Mucosa of descending colon (tissue), 3 donors: ENCODE data around the gene KPNA5. TPM values are rescaled to one million over a fixed set of nuclear protein-coding genes. Genes with fewer than 3 reads are reported as not detected.

Source experiments
- ATAC-seq: fragments of 200-7000 bp; cut with Tn5 transposase; one replicate; pipeline ENCODE4 v1.9.1; 2020; ENCODE audit warnings: mild to moderate bottlenecking, moderate library complexity
- DNase-seq, 3 donors: peaks; one replicate each; pipeline ENCODE4 v3.0.0-alpha.2; 2020
- H3K36me3 ChIP-seq: fragments of 200-600 bp; one replicate; pipeline ENCODE4 v1.8.0; 2021; ENCODE audit warnings: low read depth, mild to moderate bottlenecking
- H3K4me1 ChIP-seq: fragments of 200-600 bp; one replicate; pipeline ENCODE4 v1.8.0; 2021; ENCODE audit warnings: low read depth, mild to moderate bottlenecking
- H3K4me3 ChIP-seq: fragments of 200-600 bp; one replicate; pipeline ENCODE4 v1.8.0; 2021; ENCODE audit warnings: mild to moderate bottlenecking
- H3K9me3 ChIP-seq: fragments of 200-600 bp; one replicate; pipeline ENCODE4 v1.8.0; 2021; ENCODE audit warnings: mild to moderate bottlenecking
- intact Hi-C, 2 donors: fragments of 100-400 bp; cut with DNase I in 1 of 2; cut with micrococcal nuclease in 1 of 2; formaldehyde crosslinking; loops; one replicate each; pipeline versions ENCODE4 v1.11.0 to v1.11.1; 2022; cut with DNase I, micrococcal nuclease
- total RNA-seq, 3 donors: library from RNA; stranded (reverse); fragmentation: NEBNext Ultra II Directional in 2 of 3; extraction: Animal tissue kit (Norgen Biotek cat#: 25700) in 2 of 3; gene quantifications; one replicate each; pipeline versions ENCODE4 v1.2.1 to v1.2.4, GENCODE V29; 2021 to 2023
- TF ChIP-seq, protein P1 (sequence below): fragments of 200-600 bp; IDR thresholded peaks from one replicate; pipeline ENCODE4 v1.8.0; 2022; ENCODE audit warnings: antibody characterized with exemption, mild to moderate bottlenecking
- donor health status: DM: no; HTN: no; CAD: no; lungs with moderate emphysema.
- donor health status: DM: no; HTN: no; CAD: no.
- donor health status: DM: no; HTN: yes; CAD: no.

Gene KPNA5
- total RNA-seq, 3 donors from 2014 or later = 5.5 to 19.5 (median 6.7) TPM

DNA sequence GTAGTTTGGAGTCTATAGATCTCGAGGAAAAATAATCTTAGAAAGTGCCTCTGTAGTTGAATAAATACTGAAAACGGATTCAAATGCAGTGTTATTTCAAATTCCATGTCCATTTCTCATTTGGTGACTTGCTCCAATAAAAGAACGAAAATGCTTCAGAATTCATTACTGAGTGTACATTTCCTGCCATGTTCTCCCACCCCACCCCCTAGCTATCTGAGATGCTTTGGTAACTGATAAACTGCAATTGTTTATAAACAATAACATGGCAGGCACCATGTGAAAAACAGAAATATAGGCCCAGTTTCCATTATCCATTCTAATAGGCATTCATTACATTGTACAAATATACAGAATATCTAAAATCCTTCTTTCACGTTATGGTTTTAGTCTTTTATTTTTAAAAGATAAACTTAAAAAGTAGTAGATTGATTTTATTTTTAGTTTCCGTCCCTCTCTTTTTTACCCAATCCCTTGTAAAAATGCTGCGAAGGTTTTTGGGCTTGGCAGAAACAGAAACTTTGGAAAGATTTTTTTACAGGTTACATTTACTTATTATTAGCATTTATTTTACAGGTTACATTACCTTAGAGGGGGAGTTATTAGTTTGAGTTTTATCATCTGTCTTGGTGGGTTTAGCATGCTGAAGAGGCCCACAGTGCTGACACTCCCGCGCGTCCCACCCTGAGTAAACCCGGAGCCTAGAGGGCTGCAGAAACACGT, 83.1 kb downstream of the KPNA5 start:
- intact Hi-C loops = no loop called here
- DNase-seq (no peak), ATAC-seq (no peak)
- Histone ChIP-seq H3K9me3 (no peaks in the 10 kb centered on the region), H3K4me3 (no peak overlapping the region), H3K36me3 (no peaks in the 10 kb centered on the region), H3K4me1 (peaks cover 2% of the 10 kb centered on the region)
- TF ChIP-seq, protein P1, sequence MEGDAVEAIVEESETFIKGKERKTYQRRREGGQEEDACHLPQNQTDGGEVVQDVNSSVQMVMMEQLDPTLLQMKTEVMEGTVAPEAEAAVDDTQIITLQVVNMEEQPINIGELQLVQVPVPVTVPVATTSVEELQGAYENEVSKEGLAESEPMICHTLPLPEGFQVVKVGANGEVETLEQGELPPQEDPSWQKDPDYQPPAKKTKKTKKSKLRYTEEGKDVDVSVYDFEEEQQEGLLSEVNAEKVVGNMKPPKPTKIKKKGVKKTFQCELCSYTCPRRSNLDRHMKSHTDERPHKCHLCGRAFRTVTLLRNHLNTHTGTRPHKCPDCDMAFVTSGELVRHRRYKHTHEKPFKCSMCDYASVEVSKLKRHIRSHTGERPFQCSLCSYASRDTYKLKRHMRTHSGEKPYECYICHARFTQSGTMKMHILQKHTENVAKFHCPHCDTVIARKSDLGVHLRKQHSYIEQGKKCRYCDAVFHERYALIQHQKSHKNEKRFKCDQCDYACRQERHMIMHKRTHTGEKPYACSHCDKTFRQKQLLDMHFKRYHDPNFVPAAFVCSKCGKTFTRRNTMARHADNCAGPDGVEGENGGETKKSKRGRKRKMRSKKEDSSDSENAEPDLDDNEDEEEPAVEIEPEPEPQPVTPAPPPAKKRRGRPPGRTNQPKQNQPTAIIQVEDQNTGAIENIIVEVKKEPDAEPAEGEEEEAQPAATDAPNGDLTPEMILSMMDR = no peak

GRCh38 chr6:116764629-116764960, 83.6 kb downstream of the KPNA5 start:
- Histone ChIP-seq H3K36me3 (no peaks in the 10 kb centered on the region), H3K4me1 (peaks cover 2% of the 10 kb centered on the region), H3K4me3 (no peak overlapping the region), H3K9me3 (no peaks in the 10 kb centered on the region)
- intact Hi-C loops = no loop called here
- ATAC-seq = peak; percentile 10
- no peak for DNase-seq
- TF ChIP-seq, protein P1 = no peak

GRCh38 chr6:116764961-116765841, 84.2 kb downstream of the KPNA5 start, which contains the start of gene FAM162B:
Gene FAM162B (minus strand): TSS chr6:116765719. CDS start chr6:116765576, 143 bp downstream.
- no peak within 1 kb of the TSS for H3K4me3 ChIP-seq
- H3K9me3 ChIP-seq = no peaks in the 10 kb centered on the region
- peak; percentile 59 for ATAC-seq
- no peaks in the 10 kb centered on the region for H3K36me3 ChIP-seq
- H3K4me1 ChIP-seq = peaks cover 2% of the 10 kb centered on the region
- TF ChIP-seq, protein P1 = no peak
- intact Hi-C loops = no loop called here
- DNase-seq = peak in 2 of 3 donors; percentile 5 to 27

- H3K4me3 ChIP-seq = no peak overlapping the region
- ATAC-seq = no peak
- no peak for DNase-seq
- no peaks in the 10 kb centered on the region for H3K9me3 ChIP-seq
- intact Hi-C loops = no loop called here
- TF ChIP-seq, protein P1 = no peak
- no peaks in the 10 kb centered on the region for H3K36me3 ChIP-seq
- H3K4me1 ChIP-seq = peaks cover 2% of the 10 kb centered on the region
Measured at GRCh38 chr6:116766506-116767176, 85.6 kb downstream of the KPNA5 start.

- no peaks in the 10 kb centered on the region for H3K36me3 ChIP-seq
- intact Hi-C loops = no loop called here
- peaks cover 2% of the 10 kb centered on the region for H3K4me1 ChIP-seq
- DNase-seq = no peak
- TF ChIP-seq, protein P1 = no peak
- no peaks in the 10 kb centered on the region for H3K9me3 ChIP-seq
- ATAC-seq = no peak
- no peak overlapping the region for H3K4me3 ChIP-seq
Measured at GRCh38 chr6:116767715-116768114, 86.7 kb downstream of the KPNA5 start.
